Endothelial cell of umbilical vein (primary cell): ENCODE data around the gene SARS1. TPM values are rescaled to one million over a fixed set of nuclear protein-coding genes. Genes with fewer than 3 reads are reported as not detected.

ENCODE experiments used
- BruUV-seq: library from RNA; stranded (reverse); fragments of 400-500 nt; replicated peaks from 2 replicates; lab custom pipeline; 2021; lab: Mats Ljungman, UMichigan
- CTCF ChIA-PET: fragments of 300-600, 350-600 bp; sonication (Branson Sonifier 250); formaldehyde crosslinking; loops from one replicate; lab custom pipeline; 2021; ENCODE audit warnings: antibody characterized with exemption, inconsistent platforms; lab: Charles Lee
- POLR2A ChIA-PET: fragments of 300-600, 350-600 bp; sonication (Branson Sonifier 250); formaldehyde crosslinking; loops from one replicate; lab custom pipeline; 2021; ENCODE audit warnings: antibody characterized with exemption, inconsistent platforms; lab: Charles Lee
- DNase-seq: peaks from one replicate; pipeline ENCODE4 v3.0.0-alpha.2; 2011; ENCODE audit warnings: low read depth, low spot score
- FAIRE-seq: peaks from 2 replicates; lab custom pipeline; 2011; peaks lifted over from hg19 to GRCh38; lab: Jason Lieb, UNC
- H2AFZ ChIP-seq: 2 replicates; pipeline ENCODE4 v1.6.0; 2012; ENCODE audit warnings: low read depth, low read length, control low read depth, inconsistent platforms
- H3K27ac ChIP-seq: 2 replicates; pipeline ENCODE4 v1.5.1; 2011; ENCODE audit warnings: low read depth, mild to moderate bottlenecking, control low read depth, low read length, moderate library complexity; ENCODE audit not compliant: insufficient read depth
- H3K27me3 ChIP-seq, 2 experiments: 2 replicates each; pipeline versions ENCODE4 v1.6.0 to v1.6.1; 2011; ENCODE audit warnings: low read length in 2 of 2, mixed read lengths in 1 of 2; ENCODE audit not compliant: control insufficient read depth in 2 of 2, insufficient read depth in 2 of 2
- H3K36me3 ChIP-seq, 2 experiments: 2 replicates in 1 of 2; 3 replicates in 1 of 2; pipeline ENCODE4 v1.5.1; 2011; ENCODE audit warnings: low read length in 2 of 2, mild to moderate bottlenecking in 1 of 2, moderate library complexity in 1 of 2; ENCODE audit not compliant: control insufficient read depth in 2 of 2, insufficient read depth in 2 of 2; ENCODE audit errors: extremely low read depth in 1 of 2
- H3K4me1 ChIP-seq: 3 replicates; pipeline ENCODE4 v1.5.1; 2011; ENCODE audit warnings: mild to moderate bottlenecking, low read length; ENCODE audit not compliant: control insufficient read depth, insufficient read depth; ENCODE audit errors: extremely low read depth
- H3K4me2 ChIP-seq: 2 replicates; pipeline ENCODE4 v1.6.1; 2011; ENCODE audit warnings: low read length, control low read depth, mixed read lengths; ENCODE audit not compliant: insufficient read depth
- H3K4me3 ChIP-seq, 3 experiments: fragments of 200-600 bp in 1 of 3; sonication (generic), shearing (Covaris generic) in 1 of 3; replicated peaks in 1 of 3; 2 replicates each; pipeline ENCODE4 v1.5.1; 2011 to 2016; ENCODE audit warnings: control low read depth in 3 of 3, low read length in 3 of 3, mild to moderate bottlenecking in 2 of 3, inconsistent platforms in 1 of 3, low read depth in 1 of 3, moderate library complexity in 1 of 3; ENCODE audit not compliant: insufficient read depth in 1 of 3
- H3K79me2 ChIP-seq: 2 replicates; pipeline ENCODE4 v1.6.0; 2012; ENCODE audit warnings: low read length, inconsistent platforms; ENCODE audit not compliant: control insufficient read depth, insufficient read depth
- H3K9ac ChIP-seq: replicated peaks from 2 replicates; pipeline ENCODE3; 2011; ENCODE audit warnings: low read length, control low read depth; ENCODE audit not compliant: insufficient read depth; ENCODE audit errors: extremely low read depth
- H3K9me1 ChIP-seq: replicated peaks from 3 replicates; pipeline ENCODE4 v1.6.0; 2011; ENCODE audit warnings: mild to moderate bottlenecking, low read length; ENCODE audit not compliant: control insufficient read depth, insufficient read depth; ENCODE audit errors: extremely low read depth
- H3K9me3 ChIP-seq: replicated peaks from 2 replicates; pipeline ENCODE4 v1.5.1; 2012; ENCODE audit warnings: low read length, inconsistent platforms; ENCODE audit not compliant: control insufficient read depth, insufficient read depth
- H4K20me1 ChIP-seq: replicated peaks from 2 replicates; pipeline ENCODE3; 2011; ENCODE audit warnings: mild to moderate bottlenecking, low read length; ENCODE audit not compliant: control insufficient read depth, insufficient read depth; ENCODE audit errors: extremely low read depth
- EZH2 ChIP-seq: IDR thresholded peaks from 2 replicates; pipeline ENCODE4 v1.6.1; 2012; ENCODE audit warnings: borderline replicate concordance, low read depth, mild to moderate bottlenecking, moderate library complexity, low read length, inconsistent platforms; ENCODE audit not compliant: severe bottlenecking
- FOS ChIP-seq: IDR thresholded peaks from 2 replicates; pipeline ENCODE4 v1.6.1; 2011; ENCODE audit warnings: mild to moderate bottlenecking, low read length, moderate library complexity, borderline replicate concordance; ENCODE audit not compliant: insufficient read depth
- GATA2 ChIP-seq: IDR thresholded peaks from 2 replicates; pipeline ENCODE4 v1.7.0; 2011; ENCODE audit warnings: low read depth, mild to moderate bottlenecking, moderate library complexity, mixed read lengths, low read length; ENCODE audit not compliant: insufficient read length, insufficient read depth
- JUN ChIP-seq: IDR thresholded peaks from 2 replicates; pipeline ENCODE4 v1.6.1; 2011; ENCODE audit warnings: borderline replicate concordance, low read depth; ENCODE audit not compliant: insufficient read length, insufficient read depth
- MYC ChIP-seq: IDR thresholded peaks from one replicate; pipeline ENCODE4 v1.6.1; 2011; ENCODE audit warnings: mild to moderate bottlenecking, low read depth, low read length
- POLR2A ChIP-seq: IDR thresholded peaks from 2 replicates; pipeline ENCODE4 v1.6.1; 2012; ENCODE audit warnings: low read depth, mild to moderate bottlenecking, control low read depth, low read length
- POLR2AphosphoS5 ChIP-seq: IDR thresholded peaks from 2 replicates; pipeline ENCODE4 v1.6.1; 2012; ENCODE audit warnings: low read depth, mild to moderate bottlenecking, control low read depth, low read length, moderate library complexity; ENCODE audit not compliant: insufficient read depth
- dilution Hi-C: fragments of 300-500 bp; cut with MboI; formaldehyde crosslinking; loops from one replicate; pipeline ENCODE4 v1.15.0; 2019; ENCODE audit warnings: low sequenced_read_pairs; ENCODE audit not compliant: extremely low pct_ligation_motif_present
- intact Hi-C: fragments of 100-400 bp; cut with micrococcal nuclease; formaldehyde crosslinking; loops from one replicate; pipeline ENCODE4 v1.10.0; 2022
- polyA plus RNA-seq, 4 experiments: library from polyadenylated mRNA; depleted of rRNA in 3 of 4; stranded (reverse) in 3 of 4; unstranded in 1 of 4; fragments of >200 nt; gene quantifications; 2 replicates each; pipeline versions ENCODE4 v1.2.1 to v1.2.3, GENCODE V29; 2011 to 2012; ENCODE audit warnings: missing spikeins in 1 of 4
- total RNA-seq: library from RNA; stranded (reverse); gene quantifications from 2 replicates; pipeline ENCODE4 v1.2.3, GENCODE V29; 2021
- TF ChIP-seq, protein P1 (sequence below): IDR thresholded peaks from 2 replicates; pipeline ENCODE4 v1.6.1; 2011; ENCODE audit not compliant: insufficient read depth, insufficient read length

SARS1 gene
- total and polyA plus RNA-seq, 2 donors (not counting 3 experiments of a cell fraction or from before 2014, with no cell fraction given): 110 to 178 TPM

DNA sequence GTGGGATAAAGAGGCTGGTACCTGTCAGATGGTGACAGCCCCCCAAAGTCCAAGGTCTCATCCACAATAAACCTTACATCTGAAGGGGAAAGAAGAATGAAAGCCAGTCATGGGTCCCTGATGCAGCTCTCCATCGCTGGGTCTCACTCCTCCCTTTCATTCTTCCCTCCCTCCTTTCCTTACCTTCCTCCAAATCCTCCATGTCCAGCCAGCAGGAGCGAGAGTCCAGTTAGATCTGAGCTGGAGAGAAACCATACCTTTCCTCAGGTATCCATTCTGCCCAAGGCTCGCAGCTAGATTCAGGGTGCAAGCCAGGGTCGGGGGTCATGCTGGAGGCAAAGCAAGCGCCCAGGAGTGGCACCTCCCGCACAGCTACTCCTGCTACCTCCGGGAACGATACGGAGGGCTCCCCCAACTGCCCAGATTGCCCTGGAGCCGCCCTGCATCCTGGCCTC lies 68.8 kb downstream of the SARS1 start:
- intact Hi-C loops (no loop called here), dilution Hi-C loops (no loop called here)
- Histone ChIP-seq H3K79me2 (peaks cover 16% of the 10 kb centered on the region), H3K27me3 (no peaks in the 10 kb centered on the region), H3K9me3 (no peaks in the 10 kb centered on the region), H3K9me1 (no peaks in the 10 kb centered on the region), H3K36me3 (no peaks in the 10 kb centered on the region), H4K20me1 (no peaks in the 10 kb centered on the region), H3K4me2 (peak overlapping the region; percentile 99), H2AFZ (peak overlapping the region; percentile 100), H3K27ac (no peak overlapping the region), H3K9ac (peak overlapping the region; percentile 46), H3K4me3 (peak overlapping the region; percentile 61 to 81 (median 71)), H3K4me1 (peaks cover 22% of the 10 kb centered on the region)
- DNase-seq: no peak
- no peak for FAIRE-seq
- ChIA-PET POLR2A (interaction anchor here (0.8 kb wide), 1 partner anchor 115 kb away, joined by 3 read pairs; the partner anchor contains the start of gene SORT1), CTCF (interaction anchor here (0.9 to 3.7 kb wide), 9 partner anchors 10 to 251 kb away, joined by 3 to 57 read pairs (median 3); partner anchors contain the start of gene SORT1)
- TF ChIP-seq POLR2AphosphoS5 (no peak), EZH2 (no peak), POLR2A (no peak), MYC (no peak), JUN (no peak), FOS (no peak), GATA2 (no peak)
- TF ChIP-seq, protein P1, sequence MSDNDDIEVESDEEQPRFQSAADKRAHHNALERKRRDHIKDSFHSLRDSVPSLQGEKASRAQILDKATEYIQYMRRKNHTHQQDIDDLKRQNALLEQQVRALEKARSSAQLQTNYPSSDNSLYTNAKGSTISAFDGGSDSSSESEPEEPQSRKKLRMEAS: no peak
- no TSS peak for BruUV-seq
